Duodenal mucosa (tissue), 2 donors: ENCODE results near the gene CLDN6.

Experiments used
- H3K27ac ChIP-seq: one replicate; pipeline ENCODE4 v1.7.0; 2013; ENCODE audit warnings: low read depth, low read length
- H3K27me3 ChIP-seq, 2 donors: one replicate each; pipeline ENCODE4 v1.7.0; 2013; ENCODE audit warnings: low read length in 2 of 2, control low read depth in 1 of 2; ENCODE audit not compliant: insufficient read depth in 2 of 2, control insufficient read depth in 1 of 2
- H3K36me3 ChIP-seq, 2 donors: one replicate each; pipeline ENCODE4 v1.7.0; 2013; ENCODE audit warnings: low read length in 2 of 2, control low read depth in 1 of 2; ENCODE audit not compliant: insufficient read depth in 2 of 2, control insufficient read depth in 1 of 2
- H3K4me1 ChIP-seq, 2 donors: one replicate each; pipeline ENCODE4 v1.7.0; 2013; ENCODE audit warnings: low read length in 2 of 2, control low read depth in 1 of 2; ENCODE audit not compliant: insufficient read depth in 2 of 2, control insufficient read depth in 1 of 2
- H3K4me3 ChIP-seq, 2 donors: one replicate each; pipeline ENCODE4 v1.7.0; 2013; ENCODE audit warnings: low read length in 2 of 2, low read depth in 1 of 2
- H3K9ac ChIP-seq, 2 donors: one replicate each; pipeline ENCODE4 v1.7.0; 2013; ENCODE audit warnings: low read length in 2 of 2, low read depth in 1 of 2
- H3K9me3 ChIP-seq, 2 donors: one replicate each; pipeline ENCODE4 v1.7.0; 2013; ENCODE audit warnings: low read length in 2 of 2, control low read depth in 1 of 2; ENCODE audit not compliant: control insufficient read depth in 1 of 2

CLDN6 gene

GRCh38 chr16:2971134-2971984, 46.6 kb downstream of the CLDN6 start:
- Histone ChIP-seq H3K36me3 (peaks cover 2 to 3% of the 10 kb centered on the region in 2 donors), H3K27ac (no peak overlapping the region), H3K9ac (no peak overlapping the region), H3K27me3 (peaks cover 12 to 17% of the 10 kb centered on the region in 2 donors), H3K9me3 (no peaks in the 10 kb centered on the region), H3K4me1 (peaks cover 13 to 19% of the 10 kb centered on the region in 2 donors), H3K4me3 (no peak overlapping the region)

- H3K27me3 ChIP-seq = peaks cover 20 to 24% of the 10 kb centered on the region in 2 donors
- peak overlapping the region; percentile 43 to 66 for H3K9ac ChIP-seq
- H3K9me3 ChIP-seq = no peaks in the 10 kb centered on the region
- H3K4me1 ChIP-seq = peaks cover 13 to 26% of the 10 kb centered on the region in 2 donors
- no peak overlapping the region for H3K27ac ChIP-seq
- H3K36me3 ChIP-seq = peaks cover 0 to 3% of the 10 kb centered on the region in 2 donors
- H3K4me3 ChIP-seq = peak overlapping the region; percentile 79 to 83
Observed at GRCh38 chr16:2970563-2970962, 47.4 kb downstream of the CLDN6 start.

DNA sequence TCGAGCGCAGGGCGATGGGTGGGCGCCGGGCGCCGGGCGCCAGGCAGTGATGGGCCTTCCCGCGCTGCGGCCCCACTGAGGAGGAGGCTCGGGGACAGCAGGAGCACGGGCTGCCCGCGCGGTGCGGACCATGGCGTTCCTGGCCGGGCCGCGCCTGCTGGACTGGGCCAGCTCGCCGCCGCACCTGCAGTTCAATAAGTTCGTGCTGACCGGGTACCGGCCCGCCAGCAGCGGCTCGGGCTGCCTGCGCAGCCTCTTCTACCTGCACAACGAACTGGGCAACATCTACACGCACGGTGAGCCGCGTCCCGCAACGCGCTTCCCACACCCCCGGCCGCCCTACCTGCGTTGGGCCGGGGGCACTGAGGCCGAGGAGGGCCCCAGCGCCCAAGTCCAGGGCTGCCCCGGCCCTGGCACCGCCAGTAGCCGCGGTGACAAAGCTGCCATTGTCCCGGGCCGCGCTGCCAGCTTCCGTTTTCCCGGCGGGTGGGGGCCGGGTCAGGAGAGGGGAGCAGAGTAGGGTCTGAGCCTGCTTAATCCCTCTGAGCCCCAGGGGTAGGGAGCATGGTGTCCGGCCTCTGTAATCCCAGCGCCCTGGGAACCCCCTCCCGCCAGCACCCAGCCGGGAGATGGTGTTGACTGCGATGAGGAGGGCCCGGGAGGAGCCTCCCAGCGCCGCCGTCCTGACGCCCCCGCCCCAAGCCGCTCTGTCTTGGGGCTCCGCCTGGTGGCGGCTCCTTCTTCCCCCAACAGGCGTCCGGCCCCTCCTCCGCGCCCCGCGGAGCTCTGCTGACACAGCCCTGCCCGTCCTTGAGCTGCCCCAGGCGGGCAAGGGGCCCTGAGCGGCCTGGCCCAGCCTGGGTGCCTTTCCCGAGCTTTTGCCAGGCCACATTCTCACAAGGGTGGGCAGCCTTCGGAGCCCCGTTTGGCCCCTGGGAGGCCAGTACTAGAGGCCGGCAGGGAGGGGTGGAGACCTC, 48.1 kb downstream of the CLDN6 start:
- peak overlapping the region; percentile 43 to 66 for H3K9ac ChIP-seq
- peaks cover 21 to 27% of the 10 kb centered on the region in 2 donors for H3K27me3 ChIP-seq
- H3K27ac ChIP-seq = no peak overlapping the region

DNA sequence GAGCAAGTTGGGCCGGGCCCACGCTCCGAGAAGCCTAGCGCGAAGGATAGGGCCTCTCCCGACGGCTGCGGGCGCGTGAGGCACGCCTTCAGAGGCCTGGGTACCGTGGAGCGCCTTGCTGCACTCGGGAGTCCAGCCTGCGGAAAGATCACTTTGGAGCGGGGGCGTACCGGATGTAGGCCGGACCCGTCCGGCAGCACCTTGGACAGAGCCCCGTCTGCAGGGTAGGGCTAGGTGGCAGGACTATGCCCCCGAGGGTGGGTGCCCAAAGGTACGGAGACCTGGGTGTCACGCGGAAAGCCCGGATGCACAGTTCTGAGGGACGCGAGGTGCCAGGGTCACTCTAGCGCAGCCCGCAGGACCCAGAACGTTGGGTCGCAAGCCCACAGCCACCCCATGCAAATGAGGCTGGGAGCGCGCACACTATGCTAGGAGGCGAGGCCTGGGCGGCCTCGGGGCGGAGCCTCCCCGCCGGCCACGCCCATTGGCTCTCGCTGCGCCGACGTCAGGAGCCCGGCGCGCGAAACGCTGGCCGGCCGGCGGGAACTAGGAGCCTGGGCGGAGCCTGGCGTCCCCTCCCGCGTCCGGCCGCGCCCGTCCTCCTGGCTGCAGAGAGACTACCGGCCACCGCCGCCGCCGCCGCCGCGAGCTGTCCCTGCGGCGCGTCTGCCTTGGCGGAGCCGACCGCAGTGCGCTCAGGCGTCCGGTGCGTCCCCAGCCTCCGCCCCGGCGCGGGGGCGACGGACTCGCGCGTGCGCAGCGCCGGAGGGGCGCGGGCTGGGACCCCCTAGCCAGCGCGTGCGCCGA, 49.0 kb downstream of the CLDN6 start, which contains the start of gene PAQR4:
TSS of gene PAQR4 (plus strand) at position 611 of the 807 bp plus-strand sequence. CDS start 327 bp downstream, outside the sequence.
- Histone ChIP-seq H3K9ac (peak within 1 kb of the TSS; percentile 43 to 66), H3K36me3 (peaks cover 0 to 3% of the 10 kb centered on the region in 2 donors), H3K9me3 (no peaks in the 10 kb centered on the region), H3K4me1 (peaks cover 13 to 36% of the 10 kb centered on the region in 2 donors), H3K4me3 (peak within 1 kb of the TSS; percentile 79 to 83), H3K27ac (peak within 1 kb of the TSS; percentile 73), H3K27me3 (peaks cover 28 to 36% of the 10 kb centered on the region in 2 donors)

More for the DNA sequence above, 48.1 kb downstream of the CLDN6 start:
- H3K9me3 ChIP-seq = no peaks in the 10 kb centered on the region
- H3K36me3 ChIP-seq = peaks cover 0 to 3% of the 10 kb centered on the region in 2 donors
- peak overlapping the region; percentile 79 to 83 for H3K4me3 ChIP-seq
- peaks cover 13 to 27% of the 10 kb centered on the region in 2 donors for H3K4me1 ChIP-seq

DNA sequence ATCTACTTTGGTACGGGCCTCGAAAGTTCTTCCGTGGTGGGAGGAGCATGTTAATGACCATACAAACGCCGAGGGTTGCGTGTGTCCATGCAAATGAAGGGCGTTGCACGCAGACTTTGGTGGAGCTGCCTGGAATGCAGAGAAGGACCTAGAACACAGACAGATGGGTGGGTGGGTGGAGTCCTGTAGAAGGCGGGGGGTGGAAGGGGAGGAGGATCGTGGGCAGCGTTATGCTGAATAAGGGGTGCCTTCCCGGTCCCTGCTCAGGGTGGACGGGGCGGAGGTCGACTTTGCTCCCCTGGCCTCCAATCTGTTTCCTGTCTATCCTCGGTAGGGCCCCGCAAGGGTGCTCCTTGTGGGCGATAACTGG, 49.6 kb downstream of the CLDN6 start:
- H3K4me1 ChIP-seq = peaks cover 13 to 41% of the 10 kb centered on the region in 2 donors
- H3K9me3 ChIP-seq = no peaks in the 10 kb centered on the region
- H3K27me3 ChIP-seq = peaks cover 33 to 41% of the 10 kb centered on the region in 2 donors
- no peak overlapping the region for H3K27ac ChIP-seq
- H3K4me3 ChIP-seq = peak overlapping the region; percentile 79 to 83
- H3K9ac ChIP-seq = peak overlapping the region in 1 of 2 donors; percentile 25
- H3K36me3 ChIP-seq = peaks cover 0 to 3% of the 10 kb centered on the region in 2 donors

- Histone ChIP-seq H3K36me3 (peaks cover 0 to 3% of the 10 kb centered on the region in 2 donors), H3K27me3 (peaks cover 36 to 45% of the 10 kb centered on the region in 2 donors), H3K4me1 (peaks cover 13 to 41% of the 10 kb centered on the region in 2 donors), H3K4me3 (no peak overlapping the region), H3K27ac (no peak overlapping the region), H3K9ac (no peak overlapping the region), H3K9me3 (no peaks in the 10 kb centered on the region)
Observed at GRCh38 chr16:2967721-2968161, 50.2 kb downstream of the CLDN6 start.

GRCh38 chr16:2967211-2967631, 50.8 kb downstream of the CLDN6 start:
- Histone ChIP-seq H3K36me3 (peaks cover 0 to 3% of the 10 kb centered on the region in 2 donors), H3K27ac (no peak overlapping the region), H3K9me3 (no peaks in the 10 kb centered on the region), H3K4me1 (peaks cover 13 to 41% of the 10 kb centered on the region in 2 donors), H3K4me3 (peak overlapping the region in 1 of 2 donors; percentile 21), H3K27me3 (peaks cover 41 to 50% of the 10 kb centered on the region in 2 donors), H3K9ac (no peak overlapping the region)

DNA sequence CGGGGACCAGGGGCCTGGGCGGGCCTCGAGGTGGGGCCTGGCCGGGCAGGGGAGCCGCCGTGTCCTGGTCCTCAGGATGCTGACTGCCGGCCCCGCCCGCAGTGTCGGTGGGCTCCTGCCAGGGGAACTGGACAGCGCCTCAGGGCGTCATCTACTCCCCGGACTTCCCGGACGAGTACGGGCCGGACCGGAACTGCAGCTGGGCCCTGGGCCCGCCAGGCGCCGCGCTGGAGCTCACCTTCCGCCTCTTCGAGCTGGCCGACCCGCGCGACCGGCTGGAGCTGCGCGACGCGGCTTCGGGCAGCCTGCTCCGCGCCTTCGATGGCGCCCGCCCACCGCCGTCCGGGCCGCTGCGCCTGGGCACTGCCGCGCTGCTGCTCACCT, 51.2 kb downstream of the CLDN6 start:
- H3K9ac ChIP-seq = no peak overlapping the region
- H3K27me3 ChIP-seq = peaks cover 45 to 55% of the 10 kb centered on the region in 2 donors
- H3K36me3 ChIP-seq = peaks cover 0 to under 1% of the 10 kb centered on the region in 2 donors
- H3K4me3 ChIP-seq = peak overlapping the region in 1 of 2 donors; percentile 21
- peaks cover 13 to 41% of the 10 kb centered on the region in 2 donors for H3K4me1 ChIP-seq
- no peaks in the 10 kb centered on the region for H3K9me3 ChIP-seq
- no peak overlapping the region for H3K27ac ChIP-seq
